KMS-11 (cell line): ENCODE measurements around the gene PGAP6.
"Not testable (repeated sequence)": the region's sequence is repeated elsewhere in the genome, so short reads cannot be mapped to it uniquely, and the experiment has no call there.

Source experiments
- H2AFZ ChIP-seq: fragments of 200-600 bp; sonication (generic); 2 replicates; pipeline ENCODE4 v1.6.1; 2016; ENCODE audit warnings: antibody characterized with exemption, mixed run types, low read depth
- H3K27ac ChIP-seq: fragments of 200-600 bp; sonication (generic); 2 replicates; pipeline ENCODE4 v1.6.1; 2016; ENCODE audit warnings: mild to moderate bottlenecking, mixed run types
- H3K27me3 ChIP-seq: fragments of 200-600 bp; sonication (generic); 2 replicates; pipeline ENCODE4 v1.6.1; 2017; ENCODE audit warnings: mild to moderate bottlenecking, low read depth, mixed run types, moderate library complexity; ENCODE audit not compliant: insufficient read depth
- H3K36me3 ChIP-seq: fragments of 200-600 bp; sonication (generic); 2 replicates; pipeline ENCODE4 v1.6.1; 2017; ENCODE audit warnings: mild to moderate bottlenecking, mixed run types; ENCODE audit not compliant: insufficient read depth
- H3K4me1 ChIP-seq: fragments of 200-600 bp; sonication (generic); 2 replicates; pipeline ENCODE4 v1.6.1; 2016; ENCODE audit warnings: mild to moderate bottlenecking, low read depth, mixed run types; ENCODE audit not compliant: poor library complexity, severe bottlenecking
- H3K4me2 ChIP-seq: fragments of 200-600 bp; sonication (generic); 2 replicates; pipeline ENCODE4 v1.7.0; 2016; ENCODE audit warnings: mild to moderate bottlenecking, mixed run types
- H3K4me3 ChIP-seq: fragments of 200-600 bp; sonication (generic); IDR thresholded peaks from 2 replicates; pipeline ENCODE4 v1.6.1; 2017; ENCODE audit warnings: low read depth, low read length, mixed read lengths; ENCODE audit not compliant: insufficient read depth
- H3K79me2 ChIP-seq: fragments of 200-600 bp; sonication (generic); 2 replicates; pipeline ENCODE4 v1.6.1; 2016; ENCODE audit warnings: low read depth, mixed run types; ENCODE audit not compliant: insufficient read depth
- H3K9ac ChIP-seq: fragments of 200-600 bp; sonication (generic); 2 replicates; pipeline ENCODE4 v1.6.1; 2016; ENCODE audit warnings: mild to moderate bottlenecking, mixed run types
- H4K20me1 ChIP-seq: fragments of 200-600 bp; sonication (generic); 2 replicates; pipeline ENCODE4 v1.6.1; 2016; ENCODE audit warnings: mild to moderate bottlenecking, mixed run types; ENCODE audit not compliant: insufficient read depth
- CTCF ChIP-seq: fragments of 200-600 bp; sonication (generic); conservative IDR thresholded peaks from 2 replicates; pipeline ENCODE4 v1.6.1; 2017; ENCODE audit warnings: low read depth, mild to moderate bottlenecking, antibody characterized with exemption, low read length, moderate library complexity, mixed read lengths

PGAP6 gene

GRCh38 chr16:349211-349610 lies 32.6 kb downstream of the PGAP6 start:
- no peaks in the 10 kb centered on the region for H4K20me1 ChIP-seq
- H3K36me3 ChIP-seq = no peaks in the 10 kb centered on the region
- H3K4me2 ChIP-seq = no peak overlapping the region
- H3K27me3 ChIP-seq = no peaks in the 10 kb centered on the region
- H3K4me3 ChIP-seq = no peak overlapping the region
- H2AFZ ChIP-seq = no peak overlapping the region
- H3K79me2 ChIP-seq = peaks cover 49% of the 10 kb centered on the region; the same call in 1 of the 2 replicates
- H3K27ac ChIP-seq = no peak overlapping the region
- TF ChIP-seq CTCF = no peak
- H3K9ac ChIP-seq = no peak overlapping the region
- H3K4me1 ChIP-seq = peaks cover 21% of the 10 kb centered on the region

GRCh38 chr16:348495-348894 lies 33.3 kb downstream of the PGAP6 start:
- not testable (repeated sequence) for H3K4me2 ChIP-seq, H3K27ac ChIP-seq, H3K27me3 ChIP-seq, H4K20me1 ChIP-seq, H3K36me3 ChIP-seq, H3K4me3 ChIP-seq, H3K9ac ChIP-seq, H2AFZ ChIP-seq
- H3K79me2 ChIP-seq = peaks cover 54% of the 10 kb centered on the region; the same call in 1 of the 2 replicates
- H3K4me1 ChIP-seq = peaks cover 21% of the 10 kb centered on the region

GRCh38 chr16:347203-347602 lies 34.6 kb downstream of the PGAP6 start:
- Histone ChIP-seq H4K20me1 (no peaks in the 10 kb centered on the region), H3K4me2 (no peak overlapping the region)

GRCh38 chr16:346587-346986 lies 35.2 kb downstream of the PGAP6 start:
- TF ChIP-seq CTCF = no peak
- Histone ChIP-seq H3K4me3 (no peak overlapping the region), H3K79me2 (peaks cover 68% of the 10 kb centered on the region), H3K27me3 (no peaks in the 10 kb centered on the region), H3K36me3 (no peaks in the 10 kb centered on the region), H3K9ac (no peak overlapping the region), H3K4me2 (no peak overlapping the region), H3K4me1 (peaks cover 21% of the 10 kb centered on the region), H2AFZ (no peak overlapping the region), H4K20me1 (no peaks in the 10 kb centered on the region), H3K27ac (no peak overlapping the region)

More at GRCh38 chr16:347203-347602, 34.6 kb downstream of the PGAP6 start:
- H3K36me3 ChIP-seq = no peaks in the 10 kb centered on the region
- no peak for TF ChIP-seq CTCF
- H3K27me3 ChIP-seq = no peaks in the 10 kb centered on the region
- H3K79me2 ChIP-seq = peaks cover 66% of the 10 kb centered on the region
- no peak overlapping the region for H3K4me3 ChIP-seq
- peaks cover 21% of the 10 kb centered on the region for H3K4me1 ChIP-seq
- H3K27ac ChIP-seq = no peak overlapping the region
- H2AFZ ChIP-seq = no peak overlapping the region
- H3K9ac ChIP-seq = no peak overlapping the region

GRCh38 chr16:345772-346171 lies 36.0 kb downstream of the PGAP6 start:
- Histone ChIP-seq H3K79me2 (peaks cover 66% of the 10 kb centered on the region), H3K9ac (no peak overlapping the region), H4K20me1 (no peaks in the 10 kb centered on the region), H3K36me3 (no peaks in the 10 kb centered on the region), H2AFZ (no peak overlapping the region), H3K27me3 (no peaks in the 10 kb centered on the region), H3K27ac (no peak overlapping the region), H3K4me3 (no peak overlapping the region), H3K4me1 (peaks cover 14% of the 10 kb centered on the region), H3K4me2 (no peak overlapping the region)
- no peak for TF ChIP-seq CTCF
